GF-D8 (cell line): ENCODE data around the gene ADIPOR2.
A peak's percentile ranks its signal among the peaks of the same experiment; 100 is the strongest.

Experiments used
- DNase-seq: peaks from one replicate; lab custom pipeline; 2025; lab: John Stamatoyannopoulos, UW

Gene ADIPOR2

DNA sequence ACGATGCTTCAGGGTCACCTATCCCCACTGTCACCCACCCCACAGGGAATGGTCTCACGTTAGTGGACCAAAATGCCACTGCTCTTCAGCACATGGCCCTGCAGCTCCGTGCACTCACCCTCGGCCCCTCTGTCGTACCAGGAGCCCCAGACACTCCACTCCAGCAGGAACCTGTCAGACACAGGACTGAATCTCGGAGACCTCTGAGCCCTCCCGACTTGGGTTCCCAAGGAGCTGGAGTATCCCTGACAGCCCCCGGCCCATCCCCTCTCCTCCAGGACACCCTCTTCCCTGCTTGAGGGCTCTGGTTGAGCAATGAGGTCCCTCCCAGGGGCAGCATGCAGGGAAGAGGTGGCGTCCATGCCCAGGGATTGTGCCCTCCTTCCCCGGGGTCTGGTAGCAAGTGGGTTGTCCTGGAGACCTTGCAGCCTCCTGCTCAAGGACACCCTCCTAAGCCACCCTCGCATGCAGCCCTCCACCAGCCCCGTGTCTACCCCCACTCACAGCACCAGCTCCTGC, 109.1 kb downstream of the ADIPOR2 start:
- no peak for DNase-seq

DNA sequence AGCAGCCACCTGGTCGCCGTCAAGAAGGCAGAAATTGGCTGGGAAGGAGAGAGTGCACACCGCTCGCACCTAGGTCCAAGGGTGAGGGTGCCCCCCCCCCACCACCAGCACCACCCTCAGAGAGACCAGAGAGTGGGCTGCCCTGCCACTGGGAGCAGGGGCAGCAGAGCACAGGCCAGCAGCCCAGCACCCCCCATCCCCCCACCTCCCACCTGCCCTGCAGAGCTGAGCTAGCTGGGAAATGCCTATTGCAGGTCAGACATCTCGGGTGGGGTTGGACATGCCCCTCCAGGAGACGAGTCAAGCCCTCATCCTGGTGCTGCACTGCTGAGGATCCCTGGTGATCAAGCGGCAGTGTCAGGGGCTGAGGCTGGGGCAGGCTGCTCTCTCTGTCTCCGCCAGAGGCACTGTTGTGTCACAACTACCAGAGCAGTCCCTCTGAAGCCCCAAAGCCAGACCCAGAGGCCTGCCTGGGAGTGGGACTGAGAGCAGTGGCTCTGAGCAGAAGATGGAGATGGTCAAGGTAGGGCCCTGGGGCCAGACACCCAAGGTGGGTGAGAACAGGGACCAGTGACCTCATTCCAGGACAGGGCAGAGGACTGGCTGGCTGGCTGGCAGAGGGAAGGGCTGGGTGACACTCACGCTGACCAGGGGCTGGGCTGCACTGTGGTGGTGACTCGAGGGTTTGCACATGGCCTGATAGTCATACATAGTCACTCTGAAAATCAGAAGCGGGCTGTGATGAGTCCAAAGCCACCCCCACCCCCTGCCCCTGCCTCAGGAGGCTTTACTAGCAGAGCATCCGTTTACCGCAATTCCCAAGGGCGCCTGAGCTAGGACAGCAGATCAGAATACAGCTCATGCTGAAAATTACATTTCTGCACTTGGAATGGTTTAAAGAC, 109.8 kb downstream of the ADIPOR2 start:
- DNase-seq, result peak; percentile 23

DNA sequence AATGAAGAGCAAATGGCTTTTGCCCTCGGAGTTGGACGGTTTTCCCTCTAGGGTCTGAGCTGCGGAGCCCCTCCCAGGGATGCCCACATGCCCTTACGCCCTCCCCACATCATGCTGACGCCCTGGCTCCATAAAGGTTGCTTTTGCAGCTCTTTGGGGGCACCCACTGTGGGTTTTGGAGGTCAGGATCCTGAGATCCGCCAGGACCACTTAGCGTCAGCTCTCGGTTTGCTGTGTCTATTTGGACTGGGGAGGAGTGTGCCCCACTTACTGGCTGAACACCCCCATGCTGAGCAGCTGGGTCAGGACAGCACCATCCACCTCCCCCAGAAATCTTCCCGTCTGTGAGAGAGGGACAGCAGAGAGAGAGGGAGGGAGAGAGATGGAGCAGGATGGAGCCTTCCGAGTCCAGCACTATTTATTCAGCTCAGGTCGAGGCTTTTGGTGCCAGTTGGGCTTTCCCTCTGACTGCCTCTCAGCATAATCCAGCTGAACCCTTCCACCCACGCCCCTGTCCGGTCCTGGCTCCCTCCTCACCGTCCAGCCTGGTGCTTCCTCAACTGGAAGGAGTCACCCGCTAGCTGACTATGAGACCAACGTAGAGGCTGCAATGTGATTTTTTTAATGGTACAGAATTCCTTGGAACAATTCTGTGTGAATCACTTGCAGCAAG, 110.6 kb downstream of the ADIPOR2 start:
- DNase-seq, result no peak

DNA sequence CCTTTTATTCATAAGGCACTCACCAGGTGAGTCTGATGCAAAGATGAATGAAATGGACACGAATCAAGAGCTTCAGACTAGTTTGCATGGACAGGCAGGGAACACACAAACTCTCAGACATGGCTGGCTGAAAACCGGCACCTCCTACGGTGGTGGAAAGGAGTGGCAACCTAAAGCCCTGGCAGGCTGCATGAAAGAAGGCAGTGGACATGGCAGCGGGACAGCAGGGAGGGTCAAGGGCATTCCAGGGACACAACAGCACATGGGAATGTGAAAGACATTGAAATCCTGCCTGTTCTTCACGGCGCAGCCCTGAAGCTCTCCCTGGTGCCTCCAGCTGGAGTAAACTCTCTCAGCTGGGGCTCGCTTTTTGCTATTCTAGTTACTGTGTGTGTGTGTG, 112.9 kb downstream of the ADIPOR2 start:
- DNase-seq, result no peak

DNA sequence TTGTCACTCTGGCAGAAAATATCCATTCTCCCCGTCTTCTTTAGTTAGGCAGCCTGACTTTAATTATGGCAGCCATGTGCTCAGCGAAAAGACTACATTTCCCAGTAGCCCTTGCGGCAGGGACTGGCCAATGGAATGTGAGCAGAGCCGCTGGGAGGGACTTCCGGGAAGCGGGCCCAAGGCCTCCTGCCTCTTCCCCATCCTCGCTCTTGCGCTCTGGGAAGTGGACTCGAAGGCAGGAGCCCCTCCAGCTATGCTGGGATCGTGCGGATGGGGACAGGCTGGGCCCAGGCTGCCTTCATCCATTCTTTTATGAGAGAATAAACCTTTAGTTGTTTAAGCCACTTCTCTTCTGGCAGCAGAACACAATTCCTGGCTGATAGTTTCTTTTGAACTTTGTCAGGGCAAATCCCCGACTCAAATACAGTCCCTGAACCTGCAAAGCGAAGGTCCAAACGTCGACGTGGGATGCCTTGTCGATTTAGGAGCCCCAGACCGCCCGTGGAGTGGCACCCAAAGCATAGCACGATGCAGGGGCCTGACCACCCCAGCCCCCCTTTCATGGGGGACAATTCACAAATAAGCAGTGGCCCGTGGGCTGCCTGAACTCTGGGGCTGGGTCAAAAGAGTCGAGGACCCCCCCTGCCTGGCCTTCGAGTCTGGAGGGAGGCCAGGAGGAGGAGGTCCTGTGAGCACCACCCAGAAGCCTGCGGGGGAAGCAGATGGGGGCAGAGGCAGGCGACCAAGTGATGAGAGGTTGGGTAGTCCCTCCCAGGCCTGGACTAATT, 113.9 kb downstream of the ADIPOR2 start:
- peak; percentile 65 for DNase-seq

DNA sequence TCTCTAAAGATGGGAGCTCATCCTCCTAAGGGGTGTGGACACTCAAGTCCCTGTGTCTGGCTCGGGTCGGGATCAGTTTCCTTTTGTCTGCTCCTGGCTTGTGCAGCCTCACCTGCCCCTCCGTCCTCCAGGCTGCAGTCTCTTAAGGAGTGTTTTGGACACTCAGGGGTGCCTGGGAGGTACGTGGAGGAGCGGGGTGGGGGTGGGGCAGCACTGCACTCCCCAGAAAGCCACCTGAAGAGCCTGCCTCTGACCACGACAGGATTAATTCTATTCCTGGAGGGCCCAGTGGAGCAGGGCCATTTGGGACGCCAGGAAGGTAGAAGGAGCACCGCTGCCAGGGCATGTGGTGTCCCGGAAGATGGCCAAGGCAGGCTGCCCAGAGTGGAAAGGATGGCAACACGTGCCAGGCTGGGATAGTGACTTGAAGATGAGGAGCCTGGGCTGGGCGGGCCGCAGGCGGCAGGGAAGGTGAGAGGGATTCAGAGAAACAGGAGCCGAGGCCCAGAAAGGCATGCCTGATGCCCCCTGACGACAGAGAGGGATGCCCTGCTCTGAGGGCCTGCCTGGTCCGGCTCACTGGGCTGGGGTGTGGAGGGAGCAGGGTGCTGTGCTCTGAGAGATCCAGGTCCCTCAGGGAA, 114.7 kb downstream of the ADIPOR2 start:
- no peak for DNase-seq

DNA sequence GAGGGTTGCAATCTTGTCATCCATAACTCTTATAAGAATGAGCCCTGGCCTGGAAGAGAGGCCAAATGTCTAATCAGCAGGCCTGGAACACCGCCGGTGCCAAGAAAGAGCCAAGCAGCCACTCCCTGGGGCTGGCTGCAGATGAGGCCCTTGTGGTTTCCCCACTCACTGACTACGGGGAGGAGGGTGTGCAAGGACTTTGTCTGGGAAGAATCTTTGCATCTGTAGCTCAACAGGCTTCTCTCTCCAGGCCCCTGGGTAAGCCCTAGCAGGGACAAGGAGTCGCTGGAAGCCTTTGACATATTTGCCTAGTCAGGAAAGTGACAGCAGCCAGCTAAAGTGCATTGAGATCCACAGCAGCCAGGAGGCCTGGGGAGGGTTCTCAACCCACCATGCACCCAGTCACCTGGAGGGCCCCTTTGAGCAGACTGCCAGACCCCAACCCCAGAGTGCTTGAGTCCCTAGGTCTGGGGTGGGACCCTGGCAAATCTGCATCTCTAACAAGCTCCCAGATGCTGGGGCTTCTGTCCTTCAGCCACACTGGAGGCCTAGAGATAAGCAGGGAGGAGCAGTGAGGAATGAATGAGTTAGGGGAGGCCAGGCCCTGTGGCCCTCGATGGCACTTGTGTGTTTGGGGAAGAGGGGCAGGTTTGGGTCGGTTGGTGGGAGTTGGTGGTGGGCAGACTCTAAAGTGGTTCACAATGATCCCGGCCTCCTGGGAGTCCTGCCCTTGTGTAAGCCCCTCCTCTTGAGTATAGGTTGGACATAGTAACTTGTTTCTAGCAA, 115.6 kb downstream of the ADIPOR2 start:
- DNase-seq, result peak; percentile 24

DNA sequence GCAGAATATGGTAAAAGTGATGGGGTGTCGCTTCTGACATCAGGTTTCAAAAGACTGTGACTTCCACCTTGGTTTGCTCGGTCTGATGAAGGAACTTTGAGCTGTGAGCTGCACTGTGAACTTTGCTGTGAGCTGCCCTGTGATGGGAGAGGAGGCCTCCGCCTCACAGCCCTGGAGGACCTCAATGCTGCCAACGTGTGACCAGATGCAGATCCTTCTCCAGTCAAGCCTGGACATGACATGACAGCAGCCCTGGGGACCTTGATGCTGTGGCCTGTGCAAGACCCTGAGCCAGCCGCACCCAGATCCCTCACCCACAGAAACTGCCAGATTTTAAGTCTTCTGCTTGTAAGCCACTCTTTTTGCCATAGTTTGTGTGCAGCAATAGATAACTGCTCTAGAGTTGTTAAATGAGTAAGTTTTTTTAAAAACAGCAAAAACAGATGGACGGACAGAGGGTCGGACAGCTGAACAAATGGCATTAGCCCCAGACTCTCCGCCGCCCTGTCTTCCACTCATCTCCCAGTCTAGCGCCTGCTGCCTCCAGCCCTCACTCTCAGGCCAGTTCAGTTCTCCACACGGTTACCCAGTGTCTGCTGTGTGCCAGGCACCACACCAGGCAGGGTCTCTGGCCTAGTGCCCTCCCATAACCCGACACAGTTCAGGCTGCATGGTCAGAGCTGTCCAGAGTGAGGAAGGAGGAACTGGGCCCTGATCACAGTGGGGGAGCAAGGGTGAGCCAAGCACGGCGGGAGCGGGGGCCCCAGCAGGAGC, 116.4 kb downstream of the ADIPOR2 start:
- DNase-seq, result no peak

DNA sequence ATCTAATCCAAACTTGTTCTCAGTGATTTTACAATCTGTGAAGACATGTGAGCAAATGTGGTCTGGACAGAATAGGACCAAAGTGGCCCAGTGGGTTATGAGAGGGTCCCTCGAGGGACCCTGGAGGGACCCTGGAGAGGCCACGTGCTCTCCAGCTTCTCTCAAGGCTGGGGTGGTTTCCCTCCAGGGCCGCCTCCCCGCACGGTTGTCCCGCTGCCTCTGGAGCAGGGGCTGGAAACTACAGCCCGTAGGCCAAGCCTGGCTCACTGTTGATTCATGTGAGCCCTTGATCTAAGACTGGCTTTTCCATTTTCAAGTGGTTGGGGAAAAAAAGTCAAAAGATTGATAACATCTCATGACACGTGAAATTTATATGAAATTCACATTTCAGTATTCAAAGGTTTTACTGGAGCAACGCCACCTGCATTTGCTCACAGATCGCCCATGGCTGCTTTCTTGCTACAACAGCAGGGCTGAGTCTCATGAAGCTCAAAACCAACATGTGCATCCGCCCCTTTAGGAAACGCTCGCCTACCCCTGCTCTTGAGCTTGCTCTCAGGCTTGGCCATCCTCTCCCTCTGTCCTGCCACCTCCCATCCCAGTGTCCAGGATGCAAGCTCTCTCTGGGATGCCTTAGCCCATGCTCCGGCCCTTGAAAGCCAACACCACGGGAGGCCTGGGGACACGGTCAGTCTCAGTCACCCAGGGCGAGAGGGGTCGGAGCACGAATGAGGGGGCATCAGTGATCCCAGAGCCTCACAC, 117.3 kb downstream of the ADIPOR2 start:
- no peak for DNase-seq

DNA sequence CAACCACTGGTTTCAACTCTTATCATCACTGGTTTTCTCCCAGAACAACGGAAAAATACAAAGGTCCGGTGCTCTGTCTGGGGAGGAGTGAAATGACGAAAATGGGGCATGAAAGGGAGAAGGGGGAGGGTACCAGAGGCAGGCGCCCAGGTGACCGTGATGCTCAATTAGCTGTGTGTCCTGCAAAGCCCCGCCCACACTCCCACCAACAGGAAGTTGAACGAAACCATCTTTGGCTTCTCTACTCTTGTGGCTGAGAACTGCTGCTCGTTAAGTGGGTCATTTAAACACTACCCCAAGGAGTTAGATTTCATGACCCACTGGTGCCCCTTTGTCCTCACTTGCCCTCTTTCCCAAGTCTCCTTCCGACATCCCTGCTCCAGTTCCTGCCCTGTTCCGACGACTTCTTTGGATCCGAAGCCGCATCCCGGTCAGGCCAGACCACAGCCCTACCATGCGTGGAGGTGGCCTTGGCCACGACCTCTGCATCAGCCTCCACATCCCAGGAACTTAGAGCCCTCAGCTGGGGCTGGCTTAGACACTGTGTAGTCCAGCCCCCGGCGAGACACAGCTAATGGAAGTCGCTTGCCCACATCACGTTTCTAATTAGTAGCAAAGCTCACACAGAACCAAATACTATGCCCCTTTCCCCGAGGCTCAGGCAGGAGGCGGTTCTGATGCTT, 118.1 kb downstream of the ADIPOR2 start:
- no peak for DNase-seq

DNA sequence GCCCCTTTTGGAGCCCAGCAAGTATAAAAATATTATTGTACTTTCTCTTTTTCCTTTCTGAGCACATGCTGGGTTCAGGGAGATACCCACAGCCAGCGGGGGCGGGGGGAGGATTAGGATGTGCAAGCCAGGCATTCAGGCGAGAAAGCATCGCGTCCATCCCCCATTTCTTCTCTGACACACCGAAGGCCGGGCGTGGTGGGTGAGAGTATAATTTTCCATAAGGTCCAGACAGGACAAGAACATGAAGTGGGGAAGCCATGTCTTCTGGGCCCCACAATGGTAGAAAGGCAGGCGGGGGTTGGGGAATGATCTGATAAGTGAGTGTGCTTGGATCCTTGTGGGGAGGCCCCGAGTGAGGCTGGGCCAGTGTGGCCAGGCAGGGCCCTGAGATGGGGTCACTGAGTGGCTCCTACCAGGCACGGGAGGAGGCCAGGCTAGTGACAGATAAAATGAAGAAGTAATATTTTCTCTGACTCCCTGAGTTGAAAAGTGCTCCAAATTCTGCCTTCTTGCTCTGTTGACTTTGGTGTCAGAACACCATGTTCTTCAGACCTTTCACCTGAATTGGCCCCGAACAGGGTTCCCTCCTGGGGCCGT, 118.8 kb downstream of the ADIPOR2 start:
- no peak for DNase-seq

DNA sequence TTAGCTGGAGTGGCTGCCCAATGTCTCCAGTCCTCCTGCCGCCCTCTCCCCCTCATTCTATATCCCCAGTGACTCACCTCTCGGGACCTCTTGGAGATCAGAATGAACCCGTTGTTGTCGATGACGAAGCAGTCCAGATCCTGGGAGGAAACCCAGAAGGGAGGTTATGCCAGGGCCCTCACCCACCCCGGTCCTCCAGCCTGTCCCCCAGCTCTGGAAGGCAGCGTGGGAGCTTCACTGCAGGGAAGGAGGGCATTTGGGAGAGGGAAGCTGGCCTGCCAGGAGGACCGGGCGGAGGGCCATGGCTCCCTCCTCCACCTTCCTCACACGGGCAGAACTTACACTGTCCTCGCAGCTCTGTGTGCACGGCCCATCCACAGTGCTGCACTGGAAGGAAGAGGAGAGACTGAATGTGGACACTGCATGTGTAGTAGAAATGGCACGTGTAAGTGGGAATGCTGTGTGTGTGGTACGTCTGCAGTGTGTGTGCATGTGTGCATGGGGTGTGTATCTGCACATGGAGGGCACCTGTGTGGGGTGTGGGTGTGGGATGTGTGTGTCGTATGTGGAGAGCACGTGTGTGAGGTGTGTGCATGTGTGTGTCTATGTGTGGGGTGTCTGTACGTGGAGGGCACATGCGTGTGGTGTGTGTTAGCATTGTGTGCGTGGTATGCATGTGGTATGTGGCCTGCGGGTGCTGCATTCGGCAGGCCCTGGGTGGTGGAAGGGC, 119.5 kb downstream of the ADIPOR2 start:
- DNase-seq, result no peak

DNA sequence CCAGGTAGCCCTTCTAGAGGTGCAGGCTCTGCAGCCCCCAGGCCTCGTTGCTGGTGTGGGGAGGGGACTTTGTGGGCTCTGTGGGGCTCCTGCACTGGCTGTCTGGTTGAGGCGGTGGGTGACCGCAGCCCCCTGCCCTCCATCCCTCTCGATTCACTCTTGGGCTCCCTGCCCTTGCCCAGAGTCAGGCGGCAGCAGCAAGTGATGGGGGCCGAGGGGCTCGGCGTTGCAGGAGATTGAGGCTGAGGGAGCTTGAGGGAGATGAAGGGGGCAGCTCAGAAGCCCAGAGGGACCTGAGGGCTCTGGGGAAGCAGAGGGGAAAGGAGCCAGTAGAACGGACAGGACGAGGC, 120.0 kb downstream of the ADIPOR2 start:
- no peak for DNase-seq

DNA sequence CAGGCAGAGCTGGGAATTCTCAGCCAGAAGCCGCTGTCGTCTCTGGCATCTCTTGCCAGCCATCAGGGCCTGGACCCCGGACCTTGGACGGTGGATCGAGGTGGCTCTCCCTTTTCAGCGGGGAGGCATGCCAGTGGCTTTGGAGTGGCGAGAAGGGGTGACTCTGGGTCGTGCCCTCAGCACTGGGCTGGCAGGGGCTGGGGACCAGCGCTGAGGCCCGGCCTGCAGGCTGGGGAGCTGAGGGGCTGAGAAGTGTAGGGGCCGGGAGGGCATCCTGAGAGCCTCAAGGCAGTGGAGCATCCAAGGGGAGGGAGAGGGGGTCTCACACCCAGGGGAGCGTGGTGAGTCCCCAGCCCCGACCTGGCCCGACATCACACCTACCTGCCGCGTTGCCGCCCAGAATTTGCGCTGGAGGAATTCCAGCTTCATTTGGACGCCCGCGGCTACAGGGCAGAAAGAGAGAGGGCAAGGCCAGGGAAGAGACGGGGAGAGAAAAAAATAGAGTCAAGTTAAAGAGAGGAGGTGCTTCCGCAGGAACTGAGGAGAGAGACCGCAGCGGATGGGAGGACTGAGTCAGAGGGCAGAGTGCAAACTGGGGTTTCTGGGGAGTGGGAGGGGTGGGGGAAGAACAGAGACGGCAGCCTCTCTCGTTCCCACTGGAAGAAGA, 120.5 kb downstream of the ADIPOR2 start:
- DNase-seq, result peak; percentile 61

DNA sequence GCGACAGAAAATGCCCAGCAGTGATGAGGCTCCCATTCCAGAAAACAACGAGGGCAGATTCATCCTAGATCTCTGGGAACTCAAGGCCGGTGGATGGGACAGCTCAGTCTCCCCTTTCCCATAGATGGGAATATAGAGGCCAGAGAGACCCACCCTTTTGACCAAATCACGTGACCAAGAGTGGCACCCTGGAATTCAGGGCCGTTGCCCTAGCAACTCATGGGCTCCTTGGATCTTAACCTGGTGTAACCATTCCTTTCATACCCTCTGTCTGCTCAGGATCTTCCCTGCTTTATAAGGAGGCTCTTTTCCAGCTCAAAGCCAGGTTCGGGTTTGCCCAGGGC, 121.0 kb downstream of the ADIPOR2 start:
- DNase-seq, result no peak

DNA sequence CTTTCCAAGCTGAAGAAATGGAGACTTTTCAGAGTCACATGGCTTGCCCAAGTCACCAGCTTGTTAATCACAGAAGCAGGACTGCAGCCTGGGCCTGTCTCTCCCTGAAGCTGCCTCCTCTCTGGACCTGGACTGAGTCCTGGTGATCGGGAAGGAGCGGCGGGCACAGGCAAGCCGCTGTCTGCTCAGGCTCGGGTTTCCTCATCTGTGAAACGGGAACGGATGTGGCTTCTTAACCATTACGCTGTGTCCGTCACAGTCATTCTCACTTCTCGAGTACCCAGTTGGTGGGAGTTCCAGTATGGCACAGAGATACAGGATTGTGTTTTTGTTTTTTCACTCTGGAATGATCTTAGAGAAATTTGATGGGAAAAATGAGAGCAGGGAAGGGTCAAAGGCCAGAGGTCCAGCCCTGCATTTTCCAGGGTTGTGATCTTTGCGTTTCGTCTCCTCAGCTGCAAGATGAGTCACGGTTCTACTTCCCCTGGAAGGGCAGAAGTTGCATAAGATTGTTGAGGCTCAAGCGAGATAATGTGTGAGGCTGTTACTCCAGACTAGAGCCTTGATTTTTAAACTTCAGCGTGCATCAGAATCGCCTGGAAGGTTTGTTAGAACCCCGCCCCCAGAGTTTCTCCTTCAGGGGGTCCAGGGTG, 121.9 kb downstream of the ADIPOR2 start:
- DNase-seq, result peak; percentile 90

DNA sequence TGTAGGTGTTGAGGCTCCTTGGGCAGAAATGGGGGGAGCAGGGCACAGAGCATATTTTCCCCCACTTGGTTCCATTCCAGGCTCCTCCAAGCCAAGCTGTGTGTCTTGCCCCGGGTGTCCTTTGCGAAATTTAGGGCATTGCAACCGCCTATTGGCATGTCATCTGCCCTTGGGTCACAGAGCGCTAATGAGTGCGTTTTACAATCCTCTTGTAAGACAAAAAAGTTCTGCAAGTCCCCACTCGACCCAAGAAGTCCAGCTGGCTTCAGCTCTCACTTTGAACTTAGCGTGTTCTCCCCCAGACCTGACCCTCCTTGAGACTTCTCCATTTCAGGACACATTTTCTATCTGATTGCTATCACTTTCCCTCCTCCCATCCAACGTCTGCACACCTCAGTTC, 123.4 kb downstream of the ADIPOR2 start:
- no peak for DNase-seq
